Measurements from ENCODE around the gene APOH.

The APOH gene

DNA sequence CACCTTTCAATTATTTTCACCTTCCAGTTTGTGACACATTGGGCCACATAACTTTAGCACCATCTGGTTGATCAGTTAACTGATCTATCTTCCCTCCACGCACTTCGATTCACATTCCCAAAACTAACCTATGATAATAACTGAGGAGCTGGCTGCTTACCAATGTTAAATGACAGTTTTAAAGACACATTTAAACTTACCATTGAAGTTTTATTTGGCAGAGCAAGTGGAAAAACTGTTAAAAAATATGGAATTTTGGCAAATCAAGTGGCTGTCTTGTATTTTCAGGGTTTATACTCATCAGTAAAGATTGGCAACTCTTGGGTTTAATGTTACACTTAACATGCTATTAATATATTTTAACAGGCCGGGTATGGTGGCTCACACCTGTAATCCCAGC, 5.4 kb upstream of the APOH start:
- DNase-seq, result no peak

DNA sequence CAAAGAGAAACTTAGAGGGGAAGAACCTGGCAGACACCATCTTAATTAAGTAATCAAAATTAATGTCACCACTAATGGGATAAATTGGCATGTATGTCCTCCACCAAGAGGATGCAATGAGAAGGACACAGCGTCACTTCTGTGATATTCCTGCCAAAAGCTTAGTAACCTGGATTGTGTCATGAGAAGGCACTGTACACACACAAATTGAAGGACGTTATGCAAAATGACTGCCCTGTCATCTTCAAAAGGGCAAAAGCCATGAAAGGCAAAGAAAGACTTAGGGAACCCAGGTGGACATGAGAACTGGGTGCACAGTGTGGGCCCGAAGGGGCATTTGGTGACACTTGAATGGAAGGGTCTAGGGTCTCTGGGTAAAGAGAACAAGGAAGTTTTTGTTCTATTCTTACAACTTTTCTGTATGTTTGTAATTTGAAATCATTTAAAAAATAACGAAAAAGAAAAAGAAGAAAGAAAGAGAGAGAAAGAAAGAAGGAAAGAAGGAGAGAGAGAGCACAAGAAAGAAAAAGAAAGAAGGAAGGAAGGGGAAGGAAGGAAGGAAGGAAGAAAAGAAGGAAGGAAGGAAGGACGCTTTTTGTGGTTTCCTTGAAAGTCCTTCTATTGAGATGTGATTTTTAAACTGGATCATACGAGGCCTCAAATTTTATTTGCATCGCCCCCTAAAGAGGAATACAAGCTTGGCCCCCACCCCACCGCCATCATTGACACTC, 4.0 kb upstream of the APOH start:
- DNase-seq, result no peak

DNA sequence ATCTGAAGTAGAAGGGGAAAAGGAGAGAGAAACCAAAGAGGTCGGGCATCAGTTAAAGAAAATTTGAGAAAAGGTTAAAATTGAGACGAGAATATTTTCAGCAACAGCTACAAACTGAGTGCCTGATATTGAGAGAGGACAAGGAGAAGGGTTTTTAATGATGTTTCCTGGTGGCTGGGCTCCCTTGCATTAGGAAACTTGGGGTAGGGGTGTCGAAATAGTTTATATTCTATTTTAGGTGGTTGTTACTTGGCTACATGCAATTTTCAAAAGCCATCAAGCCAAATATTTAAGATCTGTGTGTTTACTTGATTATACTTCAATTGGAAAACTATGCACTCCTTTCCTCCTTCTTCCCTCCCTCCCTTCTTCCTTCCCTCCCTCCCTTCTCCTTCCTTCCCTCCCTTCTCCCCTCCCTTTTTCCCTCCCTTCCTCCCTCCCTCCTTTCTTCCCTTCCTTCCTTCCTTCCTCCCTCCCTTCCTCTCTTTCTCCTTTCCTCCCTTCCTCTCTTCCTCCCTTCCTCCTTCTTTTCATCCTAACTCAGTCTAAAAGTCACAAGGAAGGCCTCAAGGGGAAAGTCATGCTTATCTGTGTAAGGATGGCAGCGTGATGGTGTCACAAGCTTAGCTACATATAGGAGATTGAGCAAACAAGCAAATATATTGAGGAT, 1.8 kb upstream of the APOH start:
- no peak for DNase-seq

- DNase-seq, result no peak
Observed at GRCh38 chr17:66229783-66230538, 746 bp upstream of the APOH start.

- DNase-seq, result no peak
Observed at GRCh38 chr17:66227212-66228045, 1.8 kb downstream of the APOH start.

- no peak for DNase-seq
Observed at GRCh38 chr17:66222798-66223350, 6.3 kb downstream of the APOH start.

DNA sequence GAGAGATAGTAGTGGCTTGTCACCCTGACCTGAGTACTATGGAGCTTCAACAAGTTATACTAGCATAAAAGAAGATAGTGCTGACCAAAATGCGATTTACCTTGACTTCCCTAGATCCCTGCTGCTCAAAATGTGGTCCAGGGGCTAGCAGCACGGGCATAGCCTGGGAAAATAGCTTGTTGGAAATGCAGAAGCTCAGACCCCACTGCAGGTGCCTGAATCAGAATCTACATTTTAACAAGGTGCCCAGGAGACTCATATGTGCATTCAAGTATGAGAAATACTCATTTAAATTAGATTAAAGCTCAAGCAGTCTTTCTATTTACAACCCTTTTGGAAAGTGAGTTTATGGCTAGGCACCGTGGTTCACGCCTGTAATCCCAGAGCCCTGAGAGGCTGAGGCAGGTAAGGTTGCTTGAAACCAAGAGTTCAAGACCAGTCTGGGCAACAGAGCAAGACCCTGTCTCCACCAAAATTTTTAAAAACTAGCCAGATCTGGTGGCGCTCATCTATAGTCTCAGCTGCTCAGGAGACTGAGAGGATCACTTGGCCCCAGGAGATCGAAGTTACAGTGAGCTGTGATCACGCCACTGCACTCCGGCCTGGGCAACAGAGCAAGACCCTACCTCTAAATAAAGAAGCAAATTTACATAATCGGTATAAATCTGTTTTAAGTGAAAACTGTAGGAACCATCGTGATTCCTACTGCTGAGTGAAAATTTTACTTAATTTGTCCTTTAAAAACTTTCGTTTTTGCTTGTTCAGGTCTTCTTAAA, 7.3 kb downstream of the APOH start:
- DNase-seq, result no peak

- no peak for DNase-seq
Observed at GRCh38 chr17:66221343-66221742, 7.9 kb downstream of the APOH start.

DNA sequence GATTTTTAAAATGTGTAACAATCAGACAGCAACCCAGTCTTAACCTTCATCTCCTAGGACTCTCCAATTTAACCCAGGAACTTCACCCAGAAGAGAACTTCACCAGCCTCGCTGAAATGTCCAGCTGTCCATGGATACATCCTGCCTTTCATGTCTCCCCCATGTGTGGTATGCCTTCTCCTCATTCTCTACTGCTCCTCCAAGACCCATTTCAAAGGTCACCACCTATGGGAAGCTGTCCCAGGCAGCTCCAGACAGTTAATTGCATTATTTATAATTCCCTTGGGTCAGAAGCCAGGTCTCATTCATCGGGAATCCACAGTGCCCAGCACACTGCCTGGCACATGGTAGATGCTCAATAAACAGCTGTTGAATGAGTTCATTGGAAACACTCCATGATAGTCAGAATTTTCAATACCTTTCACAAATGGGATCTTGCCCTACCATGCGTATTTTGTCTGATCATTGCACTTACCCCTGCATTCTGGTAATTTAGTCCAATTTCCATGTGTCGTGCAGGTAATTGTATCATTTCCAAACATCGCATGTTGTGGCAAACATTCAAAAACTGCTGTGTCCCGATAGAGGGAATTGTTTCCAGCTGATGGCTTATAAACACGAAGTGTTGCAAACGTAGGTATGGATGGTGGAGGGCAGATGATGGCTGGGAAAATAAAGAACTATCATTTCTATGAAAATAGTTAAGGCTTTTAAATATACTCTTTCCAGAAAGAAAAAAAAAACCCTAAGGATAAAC, 9.0 kb downstream of the APOH start:
- DNase-seq, result no peak

DNA sequence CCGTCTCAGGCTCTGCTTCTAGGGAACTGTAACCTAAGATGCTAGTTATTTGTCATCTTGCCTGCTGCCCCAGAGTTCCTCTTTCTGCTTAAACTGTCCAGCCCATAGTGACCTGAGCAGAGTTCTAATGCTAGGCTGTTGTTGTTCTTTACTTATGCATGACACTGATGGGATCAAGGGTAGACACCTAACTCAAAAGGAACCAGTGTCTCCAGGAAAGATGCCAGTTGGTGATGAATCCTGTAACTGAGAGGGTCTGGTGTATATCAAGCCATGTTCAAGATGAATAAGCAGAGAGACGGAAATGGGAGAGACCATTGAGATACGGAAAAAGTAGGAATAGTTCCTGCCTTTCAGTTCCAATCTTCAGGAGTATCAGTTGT, 13.7 kb downstream of the APOH start:
- no peak for DNase-seq

DNA sequence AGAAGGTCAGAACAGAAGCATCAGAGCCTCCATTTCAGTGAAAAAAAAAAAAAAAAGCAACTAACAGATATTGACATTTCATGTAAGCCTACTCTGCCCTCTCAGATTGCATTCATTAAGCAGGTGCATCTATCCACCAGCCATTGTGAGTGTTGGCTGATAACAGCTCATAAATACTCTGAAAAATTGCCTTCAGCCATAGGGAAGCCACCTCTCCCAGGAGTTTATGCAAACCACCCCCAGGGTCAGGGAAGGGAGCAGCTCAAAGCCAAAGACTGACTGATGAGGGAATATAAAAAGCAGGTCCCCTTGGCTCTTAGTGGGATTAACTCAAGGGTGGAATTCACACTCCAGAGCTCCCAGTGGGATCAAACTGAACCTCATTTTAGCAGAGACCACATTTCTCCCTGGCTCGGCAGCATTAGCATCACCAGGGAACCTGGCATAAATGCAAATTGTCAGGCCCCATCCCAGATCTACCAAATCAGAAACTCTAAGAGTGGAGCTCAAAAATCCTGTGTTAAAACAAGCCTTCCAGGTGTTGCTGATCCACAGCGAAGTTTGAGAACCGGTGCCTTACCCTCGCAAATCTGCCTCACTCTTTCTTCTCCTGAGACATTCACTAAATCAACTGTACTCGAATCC, 14.2 kb downstream of the APOH start:
- DNase-seq, result peak; percentile 44 to 77

GRCh38 chr17:66211047-66211810, 18.0 kb downstream of the APOH start:
- DNase-seq, result no peak

DNA sequence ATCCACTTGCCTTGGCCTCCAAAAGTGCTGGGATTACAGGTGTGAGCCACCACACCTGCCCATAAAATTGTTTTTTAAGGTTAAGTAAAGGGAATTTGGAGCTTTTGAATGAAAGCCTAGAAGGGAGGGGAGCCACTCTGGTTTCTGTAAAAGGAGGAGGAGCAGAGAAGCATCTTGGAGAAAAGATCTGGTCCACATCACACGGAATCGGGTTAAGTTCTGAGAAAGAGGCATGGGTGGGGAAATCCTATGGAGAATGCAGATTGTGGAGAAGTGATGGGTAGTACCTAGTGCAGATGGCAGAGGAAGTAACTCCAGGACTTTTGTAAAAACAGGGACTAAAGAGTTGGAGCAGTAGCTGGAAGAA, 19.0 kb downstream of the APOH start:
- no peak for DNase-seq

GRCh38 chr17:66207936-66208335, 21.3 kb downstream of the APOH start:
- DNase-seq, result no peak

GRCh38 chr17:66203274-66204015, 25.8 kb downstream of the APOH start:
- no peak for DNase-seq

GRCh38 chr17:66200685-66201092, 28.5 kb downstream of the APOH start:
- peak; percentile 77 to 91 for DNase-seq

GRCh38 chr17:66198242-66198641, 31.0 kb downstream of the APOH start:
- no peak for DNase-seq

GRCh38 chr17:66192378-66192687, 36.9 kb downstream of the APOH start:
- DNase-seq, result no peak
